Liver (tissue), 9 donors: ENCODE measurements around the gene EHBP1. TPM values are rescaled to one million over a fixed set of nuclear protein-coding genes. Genes with fewer than 3 reads are reported as not detected.

ENCODE experiments used
- DNase-seq: peaks from one replicate; pipeline ENCODE4 v3.0.0-alpha.2; 2017; ENCODE audit warnings: low spot score
- H3K27ac ChIP-seq, 2 donors: one replicate each; pipeline ENCODE4 v1.7.0; 2013; ENCODE audit warnings: inconsistent platforms in 2 of 2, low read length in 2 of 2, control low read depth in 1 of 2, low read depth in 1 of 2, mild to moderate bottlenecking in 1 of 2
- H3K27me3 ChIP-seq, 4 donors: one replicate each; pipeline versions ENCODE4 v1.6.1 to v1.7.0; 2013; ENCODE audit warnings: low read length in 3 of 4, inconsistent platforms in 1 of 4, mild to moderate bottlenecking in 1 of 4, moderate library complexity in 1 of 4; ENCODE audit not compliant: control insufficient read depth in 4 of 4, insufficient read depth in 4 of 4
- H3K36me3 ChIP-seq, 4 donors: one replicate each; pipeline versions ENCODE4 v1.6.1 to v1.7.0; 2013; ENCODE audit warnings: low read length in 3 of 4, mild to moderate bottlenecking in 3 of 4, low read depth in 1 of 4, moderate library complexity in 1 of 4; ENCODE audit not compliant: control insufficient read depth in 4 of 4, insufficient read depth in 3 of 4
- H3K4me1 ChIP-seq, 4 donors: one replicate each; pipeline versions ENCODE4 v1.6.1 to v1.7.0; 2013; ENCODE audit warnings: low read length in 3 of 4, mild to moderate bottlenecking in 3 of 4, moderate library complexity in 1 of 4; ENCODE audit not compliant: control insufficient read depth in 4 of 4, insufficient read depth in 4 of 4
- H3K4me3 ChIP-seq, 3 donors: one replicate each; pipeline versions ENCODE4 v1.6.1 to v1.7.0; 2013; ENCODE audit warnings: low read length in 3 of 3, control low read depth in 1 of 3, low read depth in 1 of 3, mild to moderate bottlenecking in 1 of 3
- H3K9ac ChIP-seq, 2 donors: one replicate each; pipeline ENCODE4 v1.7.0; 2013; ENCODE audit warnings: low read length in 2 of 2, mild to moderate bottlenecking in 2 of 2, moderate library complexity in 2 of 2, control low read depth in 1 of 2, low read depth in 1 of 2
- H3K9me3 ChIP-seq, 4 donors: one replicate each; pipeline versions ENCODE4 v1.6.1 to v1.7.0; 2013; ENCODE audit warnings: low read length in 3 of 4; ENCODE audit not compliant: control insufficient read depth in 4 of 4
- ATF3 ChIP-seq: IDR thresholded peaks from 2 replicates; pipeline ENCODE4 v1.6.1; 2016; ENCODE audit warnings: antibody characterized with exemption
- CTCF ChIP-seq: fragments of 150-350 bp; IDR thresholded peaks from 2 replicates; pipeline ENCODE4 v1.5.1; 2017; ENCODE audit warnings: improper control_type of control experiment, low read depth, low read length; ENCODE audit not compliant: missing input control
- EGR1 ChIP-seq, 2 donors: IDR thresholded peaks; 2 replicates each; pipeline ENCODE4 v1.6.1; 2016 to 2018; ENCODE audit warnings: antibody characterized with exemption in 2 of 2, low read depth in 2 of 2
- FOXA1 ChIP-seq: IDR thresholded peaks from 2 replicates; pipeline ENCODE4 v1.6.1; 2016; ENCODE audit warnings: antibody characterized with exemption
- GABPA ChIP-seq, 2 donors: IDR thresholded peaks in 1 of 2; conservative IDR thresholded peaks in 1 of 2; 2 replicates each; pipeline ENCODE4 v1.6.1; 2016; ENCODE audit warnings: antibody characterized with exemption in 2 of 2, mild to moderate bottlenecking in 1 of 2, moderate library complexity in 1 of 2
- HNF4A ChIP-seq, 2 donors: conservative IDR thresholded peaks; 2 replicates each; pipeline ENCODE4 v1.6.1; 2016; ENCODE audit warnings: antibody characterized with exemption in 2 of 2, mild to moderate bottlenecking in 2 of 2
- HNF4G ChIP-seq: IDR thresholded peaks from 2 replicates; pipeline ENCODE4 v1.6.1; 2016; ENCODE audit warnings: antibody characterized with exemption
- JUND ChIP-seq, 2 donors: IDR thresholded peaks; 2 replicates each; pipeline ENCODE4 v1.6.1; 2016; ENCODE audit warnings: antibody characterized with exemption in 2 of 2
- MAX ChIP-seq: IDR thresholded peaks from 2 replicates; pipeline ENCODE4 v1.6.1; 2016; ENCODE audit warnings: antibody characterized with exemption
- NR2F2 ChIP-seq: IDR thresholded peaks from 2 replicates; pipeline ENCODE4 v1.6.1; 2016; ENCODE audit warnings: antibody characterized with exemption
- RAD21 ChIP-seq, 2 donors: IDR thresholded peaks; 2 replicates each; pipeline ENCODE4 v1.6.1; 2016; ENCODE audit warnings: antibody characterized with exemption in 2 of 2, mild to moderate bottlenecking in 2 of 2
- REST ChIP-seq: IDR thresholded peaks from 2 replicates; pipeline ENCODE4 v1.6.1; 2016; ENCODE audit warnings: antibody characterized with exemption, mild to moderate bottlenecking
- RXRA ChIP-seq, 2 donors: IDR thresholded peaks; 2 replicates each; pipeline ENCODE4 v1.6.1; 2017 to 2018; ENCODE audit warnings: antibody characterized with exemption in 2 of 2, mild to moderate bottlenecking in 1 of 2
- SP1 ChIP-seq: IDR thresholded peaks from 2 replicates; pipeline ENCODE4 v1.6.1; 2018; ENCODE audit warnings: antibody characterized with exemption, mild to moderate bottlenecking
- TAF1 ChIP-seq: conservative IDR thresholded peaks from 2 replicates; pipeline ENCODE4 v1.6.1; 2016; ENCODE audit warnings: antibody characterized with exemption, mild to moderate bottlenecking
- YY1 ChIP-seq: IDR thresholded peaks from 2 replicates; pipeline ENCODE4 v1.6.1; 2016; ENCODE audit warnings: antibody characterized with exemption, mild to moderate bottlenecking
- ZBTB33 ChIP-seq: IDR thresholded peaks from 2 replicates; pipeline ENCODE4 v1.6.1; 2016; ENCODE audit warnings: antibody characterized with exemption
- polyA plus RNA-seq, 2 donors: library from polyadenylated mRNA; stranded (reverse) in 1 of 2; unstranded in 1 of 2; fragments of 200-250 nt in 1 of 2; fragments of >200 nt in 1 of 2; fragmentation: Nextera tagmentation in 1 of 2; extraction: Ambion mirVana in 1 of 2; gene quantifications; one replicate each; pipeline versions ENCODE4 v1.2.1 to v1.2.3, GENCODE V29; 2013 to 2015
- total RNA-seq, 2 donors: library from RNA; depleted of rRNA; stranded (reverse); fragments of >200 nt; gene quantifications; one replicate each; pipeline ENCODE4 v1.2.3, GENCODE V29; 2014
- donor health status: healthy.
- donor health status: healthy.
- donor health status: healthy.
- donor health status: healthy.
- donor health status: healthy.

The EHBP1 gene
- total and polyA plus RNA-seq, 4 donors = 16.6 to 85.8 (median 24.4) TPM

- H3K4me3 ChIP-seq = no peak overlapping the region
- no peaks in the 10 kb centered on the region for H3K27me3 ChIP-seq
- TF ChIP-seq GABPA (IDR thresholded peaks at IDR 0.05 in 1 of 2, conservative IDR thresholded peaks at IDR 0.05 in 1 of 2) = no peak
- no peak for TF ChIP-seq MAX
- no peak for TF ChIP-seq RXRA (IDR thresholded peaks at IDR 0.05)
- TF ChIP-seq RAD21 (IDR thresholded peaks at IDR 0.05) = no peak
- TF ChIP-seq TAF1 = no peak
- H3K9me3 ChIP-seq = no peaks in the 10 kb centered on the region
- DNase-seq = no peak
- H3K4me1 ChIP-seq = peaks cover 2 to 16% (median 6%) of the 10 kb centered on the region in 4 donors
- H3K9ac ChIP-seq = no peak overlapping the region
- H3K27ac ChIP-seq = no peak overlapping the region
- H3K36me3 ChIP-seq = peaks cover 0 to 5% (median 3%) of the 10 kb centered on the region in 4 donors
Measured at GRCh38 chr2:62719757-62720156, 14.2 kb downstream of the EHBP1 start.

- no peak overlapping the region for H3K27ac ChIP-seq
- no peaks in the 10 kb centered on the region for H3K27me3 ChIP-seq
- no peak overlapping the region for H3K4me3 ChIP-seq
- H3K36me3 ChIP-seq = peaks cover 0 to 5% (median 3%) of the 10 kb centered on the region in 4 donors
- H3K9me3 ChIP-seq = no peaks in the 10 kb centered on the region
- TF ChIP-seq MAX (no peak), CTCF (no peak), HNF4A (conservative IDR thresholded peaks at IDR 0.05) (no peak), NR2F2 (no peak), ZBTB33 (no peak), REST (no peak), RAD21 (IDR thresholded peaks at IDR 0.05) (no peak), YY1 (no peak), GABPA (IDR thresholded peaks at IDR 0.05 in 1 of 2, conservative IDR thresholded peaks at IDR 0.05 in 1 of 2) (no peak), HNF4G (no peak), EGR1 (IDR thresholded peaks at IDR 0.05; ENCODE audit: low read depth in 2 of 2) (no peak), SP1 (no peak), ATF3 (no peak), TAF1 (no peak), RXRA (IDR thresholded peaks at IDR 0.05) (no peak), JUND (IDR thresholded peaks at IDR 0.05) (no peak), FOXA1 (no peak)
- H3K9ac ChIP-seq = no peak overlapping the region
- DNase-seq = no peak
- H3K4me1 ChIP-seq = peaks cover 5 to 28% (median 8%) of the 10 kb centered on the region in 4 donors
Measured at GRCh38 chr2:62722679-62723078, 17.2 kb downstream of the EHBP1 start.
